NB4 (cell line): ENCODE results near the gene COL6A3.

Experiments used
- DNase-seq: peaks from one replicate; pipeline ENCODE4 v3.0.0; 2010; ENCODE audit warnings: low read depth
- H3K4me3 ChIP-seq: one replicate; pipeline ENCODE4 v1.5.1; 2011; ENCODE audit warnings: mild to moderate bottlenecking, low read depth, low read length, moderate library complexity
- CTCF ChIP-seq: IDR thresholded peaks from one replicate; pipeline ENCODE4 v1.5.1; 2012; ENCODE audit warnings: low read depth, low read length
- MAX ChIP-seq: IDR thresholded peaks from 2 replicates; pipeline ENCODE4 v1.6.1; 2011; ENCODE audit warnings: low read depth, low read length
- MYC ChIP-seq: IDR thresholded peaks from 2 replicates; pipeline ENCODE4 v1.6.1; 2011; ENCODE audit warnings: low read depth, low read length
- POLR2A ChIP-seq: IDR thresholded peaks from 2 replicates; pipeline ENCODE4 v1.6.1; 2011; ENCODE audit warnings: mild to moderate bottlenecking; ENCODE audit not compliant: insufficient read length; ENCODE audit errors: extremely low read depth

Gene COL6A3

DNA sequence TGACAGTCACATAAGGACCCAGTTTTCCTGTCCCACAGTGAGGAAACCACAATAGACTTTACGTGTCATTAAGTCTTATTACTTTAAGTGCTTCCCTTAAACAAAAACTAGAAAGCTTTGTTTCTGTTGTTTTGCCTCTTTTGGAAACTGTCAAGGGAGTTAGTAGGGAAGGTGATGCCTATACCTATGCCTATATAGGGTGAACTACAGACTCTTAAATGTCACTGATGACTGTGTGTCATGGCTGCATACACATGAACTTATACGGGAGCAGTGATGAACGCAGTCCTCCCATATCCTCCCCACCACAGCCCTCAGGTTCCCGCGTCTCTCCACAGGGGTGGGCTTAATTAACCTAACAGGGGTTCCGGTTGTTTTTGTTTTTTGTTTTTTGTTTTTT, 97.6 kb downstream of the COL6A3 start:
- H3K4me3 ChIP-seq: no peak overlapping the region
- TF ChIP-seq POLR2A (no peak), MYC (no peak), MAX (no peak), CTCF (no peak)
- no peak for DNase-seq

DNA sequence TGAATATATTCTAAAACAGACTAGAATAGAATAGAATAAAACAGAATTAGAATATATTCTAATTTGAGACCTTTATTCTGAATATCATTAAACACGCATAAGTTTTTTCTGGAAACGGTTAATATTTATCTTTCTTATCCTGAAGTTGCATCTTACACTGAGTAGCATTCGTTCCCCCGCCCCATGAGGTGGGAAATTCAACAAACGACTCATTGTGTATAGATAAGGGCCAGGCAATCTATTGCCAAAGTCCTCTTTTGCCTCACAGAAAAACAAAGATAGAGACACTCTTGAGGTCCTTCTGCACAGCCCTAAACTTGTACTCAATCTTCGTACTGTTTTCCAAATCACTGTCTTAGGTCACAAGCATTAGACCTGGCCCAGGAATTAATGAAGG, 98.1 kb downstream of the COL6A3 start:
- TF ChIP-seq CTCF (no peak), MAX (no peak), MYC (no peak), POLR2A (no peak)
- DNase-seq: no peak

DNA sequence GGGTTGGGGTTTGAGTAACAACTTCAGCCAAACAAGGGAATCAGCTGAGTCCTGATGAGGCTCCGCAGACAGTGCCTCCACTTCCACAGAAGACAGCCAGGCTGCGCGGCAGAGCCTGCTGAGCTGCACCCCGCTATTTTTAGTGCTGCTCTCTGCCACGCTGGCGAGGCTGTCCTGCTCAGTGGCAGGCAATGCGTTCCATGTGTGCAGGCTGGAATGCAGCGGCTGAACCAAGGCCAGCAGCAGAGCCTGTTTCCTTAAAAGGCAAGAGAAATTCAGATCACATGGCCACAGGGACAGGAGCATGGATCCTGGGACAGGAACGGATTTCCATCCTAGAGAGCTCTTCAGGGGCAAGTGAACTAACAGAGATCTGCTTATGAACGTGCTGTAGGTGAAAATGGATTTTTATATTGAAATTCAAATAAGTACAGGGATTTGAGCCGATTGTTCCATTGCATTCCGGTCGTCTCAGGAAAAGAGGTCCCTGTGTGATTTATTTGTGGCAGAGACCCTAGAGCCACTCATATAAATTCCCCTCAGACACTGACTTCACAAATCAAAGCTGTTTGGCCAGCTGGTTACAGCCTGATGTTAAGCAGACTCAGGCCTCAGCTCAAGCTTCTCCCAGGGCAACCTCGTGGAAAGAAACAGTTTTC, 98.7 kb downstream of the COL6A3 start:
- H3K4me3 ChIP-seq: no peak overlapping the region
- TF ChIP-seq POLR2A (no peak), MAX (no peak), MYC (no peak), CTCF (no peak)
- no peak for DNase-seq

More for the DNA sequence above, 98.1 kb downstream of the COL6A3 start:
- H3K4me3 ChIP-seq: no peak overlapping the region

- H3K4me3 ChIP-seq: no peak overlapping the region
- no peak for DNase-seq
- TF ChIP-seq MYC (no peak), CTCF (no peak), MAX (no peak), POLR2A (no peak)
Observed at GRCh38 chr2:237314681-237315080, 99.3 kb downstream of the COL6A3 start.

- no peak for DNase-seq
- TF ChIP-seq CTCF (no peak), MAX (no peak), POLR2A (no peak), MYC (no peak)
- no peak overlapping the region for H3K4me3 ChIP-seq
Observed at GRCh38 chr2:237314198-237314597, 99.8 kb downstream of the COL6A3 start.
